GM13977 (cell line): ENCODE results near the gene RNF130.

ENCODE experiments used
- DNase-seq: peaks from one replicate; pipeline ENCODE4 v3.0.0; 2012; ENCODE audit warnings: low spot score
- in situ Hi-C: fragments of 300-500 bp; cut with MboI; formaldehyde crosslinking; loops from one replicate; pipeline ENCODE4 v1.12.0; 2022; ENCODE audit warnings: low sequenced_read_pairs, low pct_unique_long_range_greater_than_20kb, mixed read lengths, inconsistent platforms; ENCODE audit not compliant: unreplicated experiment
- TF ChIP-seq, protein P1 (sequence below): IDR thresholded peaks from 2 replicates; pipeline ENCODE4 v1.5.1; 2012; ENCODE audit warnings: mild to moderate bottlenecking, control low read depth; ENCODE audit not compliant: insufficient read depth; ENCODE audit errors: extremely low read depth, missing control alignments

Gene RNF130

DNA sequence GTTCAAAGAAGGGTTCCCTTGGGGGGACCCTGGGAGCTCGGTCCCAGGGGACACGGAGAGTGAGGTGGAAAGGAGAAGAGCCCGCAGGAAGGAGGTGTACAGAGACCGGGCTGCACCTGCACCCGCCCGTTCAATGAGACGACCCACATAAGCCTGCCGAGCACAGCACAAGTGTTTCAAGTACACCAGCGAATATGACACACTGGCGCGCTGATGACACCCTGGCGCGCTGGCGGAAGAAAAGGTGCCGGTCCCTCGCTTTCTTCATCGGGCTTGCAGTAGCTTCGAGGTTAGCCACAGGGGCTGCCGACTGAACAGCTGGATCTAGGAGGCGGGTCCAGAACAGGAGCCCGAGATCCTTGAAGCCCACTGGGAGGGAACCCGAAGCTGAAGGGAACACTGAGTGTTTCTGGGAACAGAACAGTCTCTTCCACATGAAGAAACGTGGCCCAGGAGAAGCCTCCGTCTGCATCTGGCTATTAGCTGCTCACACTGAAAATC is 165.2 kb downstream of the RNF130 start:
- no peak for DNase-seq
- TF ChIP-seq, protein P1, sequence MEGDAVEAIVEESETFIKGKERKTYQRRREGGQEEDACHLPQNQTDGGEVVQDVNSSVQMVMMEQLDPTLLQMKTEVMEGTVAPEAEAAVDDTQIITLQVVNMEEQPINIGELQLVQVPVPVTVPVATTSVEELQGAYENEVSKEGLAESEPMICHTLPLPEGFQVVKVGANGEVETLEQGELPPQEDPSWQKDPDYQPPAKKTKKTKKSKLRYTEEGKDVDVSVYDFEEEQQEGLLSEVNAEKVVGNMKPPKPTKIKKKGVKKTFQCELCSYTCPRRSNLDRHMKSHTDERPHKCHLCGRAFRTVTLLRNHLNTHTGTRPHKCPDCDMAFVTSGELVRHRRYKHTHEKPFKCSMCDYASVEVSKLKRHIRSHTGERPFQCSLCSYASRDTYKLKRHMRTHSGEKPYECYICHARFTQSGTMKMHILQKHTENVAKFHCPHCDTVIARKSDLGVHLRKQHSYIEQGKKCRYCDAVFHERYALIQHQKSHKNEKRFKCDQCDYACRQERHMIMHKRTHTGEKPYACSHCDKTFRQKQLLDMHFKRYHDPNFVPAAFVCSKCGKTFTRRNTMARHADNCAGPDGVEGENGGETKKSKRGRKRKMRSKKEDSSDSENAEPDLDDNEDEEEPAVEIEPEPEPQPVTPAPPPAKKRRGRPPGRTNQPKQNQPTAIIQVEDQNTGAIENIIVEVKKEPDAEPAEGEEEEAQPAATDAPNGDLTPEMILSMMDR = no peak
- in situ Hi-C loops = loop anchor here (10.0 kb wide), 1 partner anchor 112 kb away; the partner anchor contains the start of gene LTC4S

DNA sequence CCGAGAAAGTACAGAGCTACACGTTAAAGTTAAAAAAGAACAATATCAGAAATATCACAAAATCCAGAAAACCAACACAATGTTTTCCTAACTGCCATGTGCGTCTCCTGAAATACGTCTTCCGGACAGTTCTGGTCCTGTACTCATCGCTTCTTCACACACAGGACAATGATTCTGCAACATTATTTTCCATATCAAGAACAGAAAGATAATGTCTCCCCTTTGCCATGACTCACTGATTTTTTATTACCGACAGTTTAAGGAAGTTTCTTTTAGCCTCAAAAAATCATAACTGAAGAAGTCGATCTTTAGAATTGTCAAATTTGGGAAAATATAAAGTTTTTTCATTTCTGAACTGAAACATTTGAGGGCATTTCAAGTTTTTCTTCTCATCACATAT is 166.4 kb downstream of the RNF130 start:
- no peak for DNase-seq
- TF ChIP-seq, protein P1 = no peak
- in situ Hi-C loops = loop anchor here (10.0 kb wide), 1 partner anchor 110 kb away; the partner anchor contains the start of gene LTC4S
